ENCODE measurements around the gene TRPC3.

DNA sequence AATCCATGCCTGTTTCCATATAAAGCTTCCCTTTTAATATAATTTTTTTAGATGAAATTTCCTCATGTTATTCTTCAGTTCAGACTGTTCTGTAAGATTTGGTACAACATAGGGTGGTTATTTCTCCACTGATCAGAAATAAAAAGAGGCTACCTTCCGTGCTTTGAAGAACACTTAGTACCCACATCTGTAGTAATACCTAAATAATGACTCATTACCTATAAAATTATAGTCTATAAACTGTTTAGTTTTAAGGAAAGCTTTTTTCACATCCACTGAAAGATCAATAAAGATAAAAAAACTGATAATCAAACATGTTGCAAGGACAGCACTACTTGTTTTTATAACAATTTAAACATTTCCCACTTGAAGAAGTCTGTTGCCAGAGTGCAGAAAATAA, 23.9 kb downstream of the TRPC3 start:
- TF ChIP-seq, protein P1, sequence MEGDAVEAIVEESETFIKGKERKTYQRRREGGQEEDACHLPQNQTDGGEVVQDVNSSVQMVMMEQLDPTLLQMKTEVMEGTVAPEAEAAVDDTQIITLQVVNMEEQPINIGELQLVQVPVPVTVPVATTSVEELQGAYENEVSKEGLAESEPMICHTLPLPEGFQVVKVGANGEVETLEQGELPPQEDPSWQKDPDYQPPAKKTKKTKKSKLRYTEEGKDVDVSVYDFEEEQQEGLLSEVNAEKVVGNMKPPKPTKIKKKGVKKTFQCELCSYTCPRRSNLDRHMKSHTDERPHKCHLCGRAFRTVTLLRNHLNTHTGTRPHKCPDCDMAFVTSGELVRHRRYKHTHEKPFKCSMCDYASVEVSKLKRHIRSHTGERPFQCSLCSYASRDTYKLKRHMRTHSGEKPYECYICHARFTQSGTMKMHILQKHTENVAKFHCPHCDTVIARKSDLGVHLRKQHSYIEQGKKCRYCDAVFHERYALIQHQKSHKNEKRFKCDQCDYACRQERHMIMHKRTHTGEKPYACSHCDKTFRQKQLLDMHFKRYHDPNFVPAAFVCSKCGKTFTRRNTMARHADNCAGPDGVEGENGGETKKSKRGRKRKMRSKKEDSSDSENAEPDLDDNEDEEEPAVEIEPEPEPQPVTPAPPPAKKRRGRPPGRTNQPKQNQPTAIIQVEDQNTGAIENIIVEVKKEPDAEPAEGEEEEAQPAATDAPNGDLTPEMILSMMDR (conservative IDR thresholded peaks at IDR 0.05 in 1 of 2, IDR thresholded peaks at IDR 0.05 in 1 of 2; ENCODE audit: low read depth in 1 of 2, low read length in 2 of 2), result no peak
- TF ChIP-seq EZH2 (IDR thresholded peaks at IDR 0.05; ENCODE audit: low read length, missing control alignments), result no peak
